HepG2 (cell line): ENCODE data around the gene LITAFD. TPM values are rescaled to one million over a fixed set of nuclear protein-coding genes. Genes with fewer than 3 reads are reported as not detected.
A peak's percentile ranks its signal among the peaks of the same experiment; 100 is the strongest.

Source experiments
- ARID5B ChIP-seq: IDR thresholded peaks from 2 replicates; pipeline ENCODE4 v1.4.0; 2020; ENCODE audit warnings: mild to moderate bottlenecking, missing genetic modification reagents
- ASH2L ChIP-seq: fragments of 300-600, 200-600 bp; sonication (generic); IDR thresholded peaks from 2 replicates; pipeline ENCODE4 v1.7.0; 2017; ENCODE audit warnings: low read depth, mild to moderate bottlenecking, moderate library complexity, mixed read lengths, low read length; ENCODE audit not compliant: insufficient read length
- BHLHE40 ChIP-seq: IDR thresholded peaks from 2 replicates; pipeline ENCODE4 v1.6.1; 2011; ENCODE audit warnings: low read length, improper control_type of control experiment
- CERS6 ChIP-seq: sonication (generic); formaldehyde crosslinking; IDR thresholded peaks from 2 replicates; pipeline ENCODE4 v1.5.0; 2020; ENCODE audit warnings: missing genetic modification reagents
- HNF4G ChIP-seq, 2 experiments: sonication (generic) in 1 of 2; formaldehyde crosslinking in 1 of 2; IDR thresholded peaks; 2 replicates each; pipeline versions ENCODE4 v1.4.0 to v1.6.1; 2011 to 2020; ENCODE audit warnings: borderline replicate concordance in 2 of 2, low read depth in 2 of 2, mild to moderate bottlenecking in 2 of 2, low read length in 1 of 2, missing genetic modification reagents in 1 of 2, moderate library complexity in 1 of 2
- HOMEZ ChIP-seq: IDR thresholded peaks from 2 replicates; pipeline ENCODE4 v1.6.1; 2016; ENCODE audit warnings: low read depth
- KLF6 ChIP-seq: IDR thresholded peaks from 2 replicates; pipeline ENCODE4 v1.8.0; 2016; ENCODE audit warnings: missing biosample characterization, missing genetic modification reagents
- KMT2A ChIP-seq: sonication (generic); formaldehyde crosslinking; IDR thresholded peaks from 2 replicates; pipeline ENCODE4 v1.4.0; 2020; ENCODE audit warnings: missing genetic modification reagents
- MATR3 ChIP-seq: sonication (generic); formaldehyde crosslinking; IDR thresholded peaks from 2 replicates; pipeline ENCODE4 v1.4.0; 2020; ENCODE audit warnings: missing genetic modification reagents
- MBD4 ChIP-seq: IDR thresholded peaks from 2 replicates; pipeline ENCODE4 v1.6.1; 2012; ENCODE audit warnings: low read length, inconsistent platforms, borderline replicate concordance
- MXD4 ChIP-seq: IDR thresholded peaks from 2 replicates; pipeline ENCODE4 v1.6.1; 2016; ENCODE audit warnings: mild to moderate bottlenecking, missing biosample characterization, missing genetic modification reagents
- THAP9 ChIP-seq: sonication (generic); formaldehyde crosslinking; IDR thresholded peaks from 2 replicates; pipeline ENCODE4; 2020; ENCODE audit warnings: missing genetic modification reagents, mild to moderate bottlenecking, borderline replicate concordance
- ZNF24 ChIP-seq: fragments of 450-650 bp; IDR thresholded peaks from 2 replicates; pipeline ENCODE4 v1.6.1; 2017; ENCODE audit warnings: antibody characterized with exemption, mild to moderate bottlenecking
- ZNF564 ChIP-seq: sonication (generic); formaldehyde crosslinking; IDR thresholded peaks from 2 replicates; pipeline ENCODE4 v1.8.1; 2023; ENCODE audit warnings: mild to moderate bottlenecking, missing genetic modification reagents
- ZNF7 ChIP-seq: IDR thresholded peaks from 2 replicates; pipeline ENCODE4 v1.6.1; 2016; ENCODE audit warnings: missing biosample characterization, missing genetic modification reagents
- ZNF761 ChIP-seq: sonication (generic); formaldehyde crosslinking; conservative IDR thresholded peaks from 2 replicates; pipeline ENCODE4 v1.4.0; 2020; ENCODE audit warnings: mild to moderate bottlenecking, missing genetic modification reagents
- polyA plus RNA-seq, 8 experiments: library from polyadenylated mRNA; depleted of rRNA in 3 of 8; stranded (reverse) in 7 of 8; unstranded in 1 of 8; fragments of >200 nt; fragmentation: Illumina TruSeq in 4 of 8; extraction: Trizol in 4 of 8; gene quantifications; 2 replicates each; pipeline versions ENCODE4 v1.2.1 to v1.2.3, GENCODE V29; 2011 to 2016; ENCODE audit warnings: low read depth in 4 of 8, missing spikeins in 1 of 8, mixed read lengths in 1 of 8; ENCODE audit not compliant: insufficient read depth in 1 of 8
- total RNA-seq, 5 experiments: library from RNA; depleted of rRNA; stranded (reverse); fragments of >200 nt; fragmentation: Illumina TruSeq; extraction: Trizol; gene quantifications; 2 replicates each; pipeline ENCODE4 v1.2.3, GENCODE V29; 2016; ENCODE audit warnings: low read depth in 1 of 5

Gene LITAFD
- total and polyA plus RNA-seq, 2 of the 13 experiments (the other 11 are each of a cell fraction or from before 2014, with no cell fraction given), result not detected

- TF ChIP-seq BHLHE40 (peak; percentile 90), ZNF564 (CRISPR knock-in tag) (peak; percentile 88), ZNF24 (no peak), THAP9 (CRISPR knock-in tag) (peak; percentile 4; the same call in 1 of the 2 replicates), ARID5B (peak; percentile 79), MXD4 (CRISPR knock-in tag) (peak; percentile 98), MATR3 (CRISPR knock-in tag) (no peak), HNF4G (IDR thresholded peaks at IDR 0.05; ENCODE audit: borderline replicate concordance, low read depth, low read length) (no peak), HNF4G (CRISPR knock-in tag; IDR thresholded peaks at IDR 0.05; ENCODE audit: borderline replicate concordance, low read depth) (0 out of 2 replicates have a peak, but pooled peaks have one; percentile 48), KMT2A (CRISPR knock-in tag) (peak; percentile 87; the same call in 1 of the 2 replicates), ASH2L (no peak), ZNF7 (CRISPR knock-in tag) (0 out of 2 replicates have a peak, but pooled peaks have one; percentile 30), CERS6 (CRISPR knock-in tag) (no peak), KLF6 (CRISPR knock-in tag) (peak; percentile 62), HOMEZ (CRISPR knock-in tag) (peak; percentile 31; the same call in 1 of the 2 replicates), ZNF761 (CRISPR knock-in tag) (no peak), MBD4 (no peak)
Observed at GRCh38 chr16:8866118-8866883, 15.8 kb upstream of the LITAFD start (continued).
